ENCODE results near the gene MBP. TPM values are rescaled to one million over a fixed set of nuclear protein-coding genes. Genes with fewer than 3 reads are reported as not detected.

The MBP gene
- total and polyA plus RNA-seq, 10 of the 15 experiments (the other 5 are each of a cell fraction or from before 2014, with no cell fraction given): 12.2 to 67.8 (median 42.1) TPM

GRCh38 chr18:76981396-76981968 is 151.1 kb downstream of the MBP start (continued):
- 0 out of 2 replicates have a peak, but pooled peaks have one; percentile 30 for TF ChIP-seq MLLT1 (IDR thresholded peaks at IDR 0.05)
- TF ChIP-seq RB1 (IDR thresholded peaks at IDR 0.05; ENCODE audit: borderline replicate concordance): peak; percentile 91; the same call in 1 of the 2 replicates
- no peak for TF ChIP-seq SP1 (IDR thresholded peaks at IDR 0.05; ENCODE audit: low read depth, low read length)
- peak; percentile 68; the same call in 1 of the 2 replicates for TF ChIP-seq GATAD2B (conservative IDR thresholded peaks at IDR 0.05; ENCODE audit: low read depth)
- TF ChIP-seq CREB1 (IDR thresholded peaks at IDR 0.05; ENCODE audit: low read depth): 0 out of 2 replicates have a peak, but pooled peaks have one; percentile 17
- no peak for TF ChIP-seq STAT3 (IDR thresholded peaks at IDR 0.05; ENCODE audit: low read depth, low read length)
- TF ChIP-seq SMC3 (IDR thresholded peaks at IDR 0.05; ENCODE audit: borderline replicate concordance, low read length): peak; percentile 32; the same call in 1 of the 2 replicates
- TF ChIP-seq ETV6 (conservative IDR thresholded peaks at IDR 0.05 in 1 of 2, IDR thresholded peaks at IDR 0.05 in 1 of 2; ENCODE audit: borderline replicate concordance in 1 of 2, low read depth in 1 of 2): no peak
- peak; percentile 15 for TF ChIP-seq PBX3 (IDR thresholded peaks at IDR 0.05; ENCODE audit: insufficient replicate concordance, low read depth, low read length)
- peak; percentile 41 to 59; a peak in 2 of 4 replicates for TF ChIP-seq EP300 (IDR thresholded peaks at IDR 0.05; ENCODE audit: borderline replicate concordance in 1 of 2, control insufficient read depth in 1 of 2, low read depth in 2 of 2, low read length in 2 of 2)
- TF ChIP-seq ZBED1 (IDR thresholded peaks at IDR 0.05; ENCODE audit: borderline replicate concordance): no peak

All from GM12878 (cell line).